GM18505 (cell line): ENCODE results near the gene SIGLEC15.
"Not testable (repeated sequence)": the region's sequence is repeated elsewhere in the genome, so short reads cannot be mapped to it uniquely, and the experiment has no call there.

Experiments used
- ATAC-seq: cut with Tn5 transposase; IDR thresholded peaks from one replicate; pipeline ENCODE4 v1.9.1; 2021; ENCODE audit not compliant: unreplicated experiment
- POLR2A ChIP-seq: IDR thresholded peaks from 4 replicates; pipeline ENCODE4 v1.6.1; 2011; ENCODE audit warnings: borderline replicate concordance; ENCODE audit not compliant: insufficient read depth, insufficient read length; ENCODE audit errors: extremely low read depth

SIGLEC15 gene

GRCh38 chr18:45801416-45802004 lies 24.0 kb upstream of the SIGLEC15 start:
- TF ChIP-seq POLR2A: no peak
- no peak for ATAC-seq

GRCh38 chr18:45802814-45803492 lies 22.5 kb upstream of the SIGLEC15 start:
- TF ChIP-seq POLR2A: no peak
- no peak for ATAC-seq

GRCh38 chr18:45805551-45805950 lies 19.9 kb upstream of the SIGLEC15 start:
- no peak for TF ChIP-seq POLR2A
- no peak for ATAC-seq

GRCh38 chr18:45806226-45806625 lies 19.2 kb upstream of the SIGLEC15 start:
- TF ChIP-seq POLR2A: no peak

GRCh38 chr18:45807144-45807543 lies 18.3 kb upstream of the SIGLEC15 start:
- ATAC-seq: not testable (repeated sequence)

More at GRCh38 chr18:45806226-45806625, 19.2 kb upstream of the SIGLEC15 start:
- no peak for ATAC-seq

- ATAC-seq: not testable (repeated sequence)
Measured at GRCh38 chr18:45814733-45815132, 10.7 kb upstream of the SIGLEC15 start.

GRCh38 chr18:45817543-45817942 lies 7.9 kb upstream of the SIGLEC15 start:
- TF ChIP-seq POLR2A: no peak
- ATAC-seq: no peak

GRCh38 chr18:45818765-45819164 lies 6.7 kb upstream of the SIGLEC15 start:
- not testable (repeated sequence) for ATAC-seq

- no peak for ATAC-seq
- TF ChIP-seq POLR2A: no peak
Measured at GRCh38 chr18:45820106-45820745, 5.2 kb upstream of the SIGLEC15 start.

GRCh38 chr18:45821026-45821425 lies 4.4 kb upstream of the SIGLEC15 start:
- ATAC-seq: no peak
- TF ChIP-seq POLR2A: no peak

GRCh38 chr18:45821711-45822110 lies 3.8 kb upstream of the SIGLEC15 start:
- TF ChIP-seq POLR2A: no peak
- no peak for ATAC-seq

- ATAC-seq: no peak
- no peak for TF ChIP-seq POLR2A
Measured at GRCh38 chr18:45826084-45826483, 609 bp downstream of the SIGLEC15 start.

GRCh38 chr18:45826716-45827115 lies 1.2 kb downstream of the SIGLEC15 start:
- not testable (repeated sequence) for ATAC-seq

GRCh38 chr18:45828917-45829811 lies 3.7 kb downstream of the SIGLEC15 start:
- no peak for ATAC-seq
- TF ChIP-seq POLR2A: no peak

GRCh38 chr18:45829855-45830254 lies 4.4 kb downstream of the SIGLEC15 start:
- no peak for ATAC-seq
- no peak for TF ChIP-seq POLR2A
